ENCODE measurements around the gene MYL12B. TPM values are rescaled to one million over a fixed set of nuclear protein-coding genes. Genes with fewer than 3 reads are reported as not detected.
"Not testable (repeated sequence)": the region's sequence is repeated elsewhere in the genome, so short reads cannot be mapped to it uniquely, and the experiment has no call there.

Gene MYL12B
- total RNA-seq, 1 donor from 2014 or later = 230 TPM

- Mint-ChIP-seq H3K27ac (ENCODE audit: unreplicated experiment) (no peak overlapping the region), H3K4me3 (ENCODE audit: unreplicated experiment) (no peak overlapping the region), H3K36me3 (ENCODE audit: unreplicated experiment) (no peaks in the 10 kb centered on the region), H3K4me1 (ENCODE audit: unreplicated experiment) (peaks cover 6% of the 10 kb centered on the region), H3K9me3 (ENCODE audit: unreplicated experiment) (no peaks in the 10 kb centered on the region), H3K27me3 (ENCODE audit: unreplicated experiment) (peaks cover 11% of the 10 kb centered on the region)
- TF ChIP-seq, protein P1, sequence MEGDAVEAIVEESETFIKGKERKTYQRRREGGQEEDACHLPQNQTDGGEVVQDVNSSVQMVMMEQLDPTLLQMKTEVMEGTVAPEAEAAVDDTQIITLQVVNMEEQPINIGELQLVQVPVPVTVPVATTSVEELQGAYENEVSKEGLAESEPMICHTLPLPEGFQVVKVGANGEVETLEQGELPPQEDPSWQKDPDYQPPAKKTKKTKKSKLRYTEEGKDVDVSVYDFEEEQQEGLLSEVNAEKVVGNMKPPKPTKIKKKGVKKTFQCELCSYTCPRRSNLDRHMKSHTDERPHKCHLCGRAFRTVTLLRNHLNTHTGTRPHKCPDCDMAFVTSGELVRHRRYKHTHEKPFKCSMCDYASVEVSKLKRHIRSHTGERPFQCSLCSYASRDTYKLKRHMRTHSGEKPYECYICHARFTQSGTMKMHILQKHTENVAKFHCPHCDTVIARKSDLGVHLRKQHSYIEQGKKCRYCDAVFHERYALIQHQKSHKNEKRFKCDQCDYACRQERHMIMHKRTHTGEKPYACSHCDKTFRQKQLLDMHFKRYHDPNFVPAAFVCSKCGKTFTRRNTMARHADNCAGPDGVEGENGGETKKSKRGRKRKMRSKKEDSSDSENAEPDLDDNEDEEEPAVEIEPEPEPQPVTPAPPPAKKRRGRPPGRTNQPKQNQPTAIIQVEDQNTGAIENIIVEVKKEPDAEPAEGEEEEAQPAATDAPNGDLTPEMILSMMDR (IDR thresholded peaks at IDR 0.05) = no peak
- no peak for DNase-seq (ENCODE audit: extremely low spot score, unreplicated experiment)
Observed at GRCh38 chr18:3305354-3305762, 43.4 kb downstream of the MYL12B start.

DNA sequence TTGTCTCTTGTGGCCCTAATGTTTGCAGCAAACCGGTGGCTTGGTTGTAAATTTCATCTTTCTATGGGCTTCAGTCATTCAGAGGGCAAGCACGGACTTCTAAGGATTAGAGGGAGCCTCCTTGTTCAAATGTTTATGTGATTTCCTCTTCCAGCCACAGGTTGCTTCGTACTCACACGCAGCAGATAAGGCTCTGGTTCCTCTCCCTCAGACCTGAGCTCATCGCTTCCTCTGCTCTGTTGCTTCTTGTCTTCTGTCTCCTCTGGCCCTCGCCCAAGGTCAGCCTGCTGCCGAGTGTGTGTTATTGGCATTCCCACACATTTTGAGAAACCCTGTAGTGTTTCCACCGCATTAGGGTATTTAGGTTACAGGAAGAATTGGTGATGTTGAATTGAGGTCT is 44.0 kb downstream of the MYL12B start:
- Mint-ChIP-seq H3K36me3 (ENCODE audit: unreplicated experiment) (no peaks in the 10 kb centered on the region), H3K4me3 (ENCODE audit: unreplicated experiment) (no peak overlapping the region), H3K27ac (ENCODE audit: unreplicated experiment) (no peak overlapping the region), H3K27me3 (ENCODE audit: unreplicated experiment) (peaks cover 5% of the 10 kb centered on the region), H3K4me1 (ENCODE audit: unreplicated experiment) (peaks cover 6% of the 10 kb centered on the region), H3K9me3 (ENCODE audit: unreplicated experiment) (no peaks in the 10 kb centered on the region)
- TF ChIP-seq, protein P1 (IDR thresholded peaks at IDR 0.05) = no peak
- no peak for DNase-seq (ENCODE audit: extremely low spot score, unreplicated experiment)

DNA sequence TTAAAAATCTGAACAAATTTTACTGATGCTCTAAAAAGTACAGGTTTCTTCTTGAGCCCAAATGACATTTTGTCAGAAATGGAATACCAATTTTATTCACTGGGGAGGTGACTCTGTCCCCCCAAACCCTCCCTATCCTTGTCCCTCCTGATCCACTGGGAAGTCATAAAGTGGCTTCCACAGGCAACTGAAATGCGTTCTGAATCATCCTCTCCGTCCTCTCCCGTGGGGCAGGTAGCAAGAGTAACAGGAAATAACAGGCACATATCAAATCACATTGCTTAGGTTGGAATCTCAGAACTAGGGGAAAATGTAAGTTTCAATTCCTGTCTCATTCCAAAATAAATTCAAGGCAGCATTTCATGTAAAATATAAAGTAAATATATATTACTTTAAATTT is 44.5 kb downstream of the MYL12B start:
- no peak overlapping the region for H3K4me3 Mint-ChIP-seq (ENCODE audit: unreplicated experiment)
- H3K4me1 Mint-ChIP-seq (ENCODE audit: unreplicated experiment) = peaks cover 6% of the 10 kb centered on the region
- DNase-seq (ENCODE audit: extremely low spot score, unreplicated experiment) = no peak
- no peak overlapping the region for H3K27ac Mint-ChIP-seq (ENCODE audit: unreplicated experiment)
- H3K27me3 Mint-ChIP-seq (ENCODE audit: unreplicated experiment) = peaks cover under 1% of the 10 kb centered on the region
- TF ChIP-seq, protein P1 (IDR thresholded peaks at IDR 0.05) = no peak
- no peaks in the 10 kb centered on the region for H3K9me3 Mint-ChIP-seq (ENCODE audit: unreplicated experiment)
- H3K36me3 Mint-ChIP-seq (ENCODE audit: unreplicated experiment) = no peaks in the 10 kb centered on the region

- H3K9me3 Mint-ChIP-seq (ENCODE audit: unreplicated experiment) = peaks cover 6% of the 10 kb centered on the region
- H3K4me3 Mint-ChIP-seq (ENCODE audit: unreplicated experiment) = no peak overlapping the region
- DNase-seq (ENCODE audit: extremely low spot score, unreplicated experiment) = no peak
- no peak overlapping the region for H3K27ac Mint-ChIP-seq (ENCODE audit: unreplicated experiment)
- TF ChIP-seq, protein P1 (IDR thresholded peaks at IDR 0.05) = no peak
- H3K27me3 Mint-ChIP-seq (ENCODE audit: unreplicated experiment) = no peaks in the 10 kb centered on the region
- H3K36me3 Mint-ChIP-seq (ENCODE audit: unreplicated experiment) = no peaks in the 10 kb centered on the region
- peaks cover 3% of the 10 kb centered on the region for H3K4me1 Mint-ChIP-seq (ENCODE audit: unreplicated experiment)
Observed at GRCh38 chr18:3313685-3314084, 51.8 kb downstream of the MYL12B start.

- H3K4me1 Mint-ChIP-seq (ENCODE audit: unreplicated experiment); H3K27ac Mint-ChIP-seq (ENCODE audit: unreplicated experiment); H3K36me3 Mint-ChIP-seq (ENCODE audit: unreplicated experiment); H3K9me3 Mint-ChIP-seq (ENCODE audit: unreplicated experiment); DNase-seq (ENCODE audit: extremely low spot score, unreplicated experiment); H3K27me3 Mint-ChIP-seq (ENCODE audit: unreplicated experiment); H3K4me3 Mint-ChIP-seq (ENCODE audit: unreplicated experiment): not testable (repeated sequence)
Observed at GRCh38 chr18:3315344-3315743, 53.4 kb downstream of the MYL12B start.

DNA sequence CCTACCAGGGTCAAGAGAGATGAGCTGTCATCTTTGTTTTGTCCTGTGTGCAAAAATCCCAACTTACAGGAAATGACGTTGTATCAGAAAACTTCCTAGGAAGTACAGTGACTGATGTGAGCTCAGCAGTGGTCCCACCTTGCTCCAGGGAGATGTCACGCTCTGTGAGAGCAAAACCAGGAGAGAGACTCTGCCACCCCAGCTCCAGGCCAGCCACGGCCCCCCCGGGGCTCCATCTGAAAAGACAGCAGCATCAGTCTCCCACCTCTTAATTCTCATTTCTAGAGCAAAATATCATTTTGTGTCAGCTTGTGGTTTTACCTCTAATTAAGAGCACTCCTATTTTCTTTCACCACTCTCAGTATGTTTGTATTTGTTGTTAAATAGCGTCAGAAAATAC is 57.5 kb downstream of the MYL12B start:
- Mint-ChIP-seq H3K27me3 (ENCODE audit: unreplicated experiment) (no peaks in the 10 kb centered on the region), H3K27ac (ENCODE audit: unreplicated experiment) (no peak overlapping the region), H3K36me3 (ENCODE audit: unreplicated experiment) (no peaks in the 10 kb centered on the region), H3K4me3 (ENCODE audit: unreplicated experiment) (no peak overlapping the region), H3K4me1 (ENCODE audit: unreplicated experiment) (peaks cover 6% of the 10 kb centered on the region), H3K9me3 (ENCODE audit: unreplicated experiment) (peaks cover 6% of the 10 kb centered on the region)
- TF ChIP-seq, protein P1 (IDR thresholded peaks at IDR 0.05) = no peak
- DNase-seq (ENCODE audit: extremely low spot score, unreplicated experiment) = no peak

All from osteocyte (in vitro differentiated cells).